GM21619 (cell line): ENCODE data around the gene ATP6V0B.

ENCODE experiments used
- ATAC-seq: cut with Tn5 transposase; IDR thresholded peaks from one replicate; pipeline ENCODE4 v1.9.1; 2021; ENCODE audit not compliant: unreplicated experiment

ATP6V0B gene

GRCh38 chr1:43968348-43968948 lies 6.3 kb upstream of the ATP6V0B start:
- no peak for ATAC-seq

GRCh38 chr1:43969416-43969745 lies 5.4 kb upstream of the ATP6V0B start:
- ATAC-seq = no peak

- peak; percentile 81 for ATAC-seq
These were observed 4.9 kb upstream of the ATP6V0B start, which contains the start of gene DPH2 for GRCh38 chr1:43969746-43970466. TSS of gene DPH2 (plus strand) at chr1:43970010. CDS start at chr1:43970176, 166 bp downstream.

- no peak for ATAC-seq
These were observed 4.3 kb upstream of the ATP6V0B start for GRCh38 chr1:43970502-43970901.

GRCh38 chr1:43970911-43971310 lies 3.8 kb upstream of the ATP6V0B start:
- no peak for ATAC-seq

GRCh38 chr1:43971336-43971980 lies 3.3 kb upstream of the ATP6V0B start:
- no peak for ATAC-seq

- no peak for ATAC-seq
These were observed 748 bp upstream of the ATP6V0B start for GRCh38 chr1:43973981-43974442.

GRCh38 chr1:43975249-43975961 lies 645 bp downstream of the ATP6V0B start:
- peak; percentile 1 for ATAC-seq

GRCh38 chr1:43976045-43976444 lies 1.3 kb downstream of the ATP6V0B start:
- no peak for ATAC-seq

GRCh38 chr1:43976890-43977289 lies 2.1 kb downstream of the ATP6V0B start:
- no peak for ATAC-seq

- no peak for ATAC-seq
These were observed 2.9 kb downstream of the ATP6V0B start for GRCh38 chr1:43977376-43978263.

GRCh38 chr1:43978264-43978550 lies 3.4 kb downstream of the ATP6V0B start:
- ATAC-seq = no peak

- ATAC-seq = no peak
These were observed 3.9 kb downstream of the ATP6V0B start, which contains the start of gene B4GALT2 for GRCh38 chr1:43978551-43979260. TSS of gene B4GALT2 (plus strand) at chr1:43979210. CDS start at chr1:43981161, 1,951 bp downstream.

GRCh38 chr1:43979261-43979527 lies 4.4 kb downstream of the ATP6V0B start:
- ATAC-seq = no peak

GRCh38 chr1:43979528-43980254 lies 4.9 kb downstream of the ATP6V0B start:
- ATAC-seq = no peak

GRCh38 chr1:43980255-43981134 lies 5.7 kb downstream of the ATP6V0B start:
- ATAC-seq = no peak

GRCh38 chr1:43981135-43981491 lies 6.4 kb downstream of the ATP6V0B start:
- no peak for ATAC-seq

- ATAC-seq = no peak
These were observed 6.9 kb downstream of the ATP6V0B start for GRCh38 chr1:43981636-43982035.

- no peak for ATAC-seq
These were observed 7.5 kb downstream of the ATP6V0B start for GRCh38 chr1:43982241-43982640.
